H9 (cell line): ENCODE measurements around the gene HSPB8. TPM values are rescaled to one million over a fixed set of nuclear protein-coding genes. Genes with fewer than 3 reads are reported as not detected.

Experiments used
- DNase-seq: peaks from one replicate; pipeline ENCODE4 v3.0.0-alpha.2; 2017
- H2AFZ ChIP-seq: one replicate; pipeline ENCODE4 v1.6.1; 2013; ENCODE audit warnings: mild to moderate bottlenecking, low read length, control low read depth, moderate library complexity
- H2AK5ac ChIP-seq: 2 replicates; pipeline ENCODE4 v1.6.1; 2013; ENCODE audit warnings: low read length, control low read depth, mixed read lengths; ENCODE audit not compliant: insufficient read length
- H2BK120ac ChIP-seq: one replicate; pipeline ENCODE4 v1.6.1; 2013; ENCODE audit warnings: low read depth, mild to moderate bottlenecking, low read length, control low read depth, inconsistent platforms; ENCODE audit not compliant: poor library complexity, severe bottlenecking
- H2BK12ac ChIP-seq: 2 replicates; pipeline ENCODE4 v1.6.1; 2013; ENCODE audit warnings: low read length, control low read depth, mixed read lengths, low read depth; ENCODE audit not compliant: insufficient read length
- H2BK15ac ChIP-seq: 2 replicates; pipeline ENCODE4 v1.6.1; 2013; ENCODE audit warnings: low read depth, low read length, control low read depth
- H2BK20ac ChIP-seq: one replicate; pipeline ENCODE4 v1.6.1; 2013; ENCODE audit warnings: low read depth, mild to moderate bottlenecking, low read length, control low read depth, inconsistent platforms; ENCODE audit not compliant: poor library complexity, severe bottlenecking
- H2BK5ac ChIP-seq: 2 replicates; pipeline ENCODE4 v1.6.1; 2013; ENCODE audit warnings: low read length, control low read depth, mixed read lengths; ENCODE audit not compliant: insufficient read length
- H3K14ac ChIP-seq: 2 replicates; pipeline ENCODE4 v1.6.1; 2013; ENCODE audit warnings: low read length, control low read depth; ENCODE audit not compliant: insufficient read depth
- H3K18ac ChIP-seq: 2 replicates; pipeline ENCODE4 v1.6.1; 2013; ENCODE audit warnings: low read depth, mild to moderate bottlenecking, mixed read lengths, low read length, control low read depth; ENCODE audit not compliant: insufficient read length
- H3K23ac ChIP-seq: 2 replicates; pipeline ENCODE4 v1.6.1; 2013; ENCODE audit warnings: low read length, control low read depth, mixed read lengths, low read depth; ENCODE audit not compliant: insufficient read length
- H3K23me2 ChIP-seq: 2 replicates; pipeline ENCODE4 v1.6.1; 2013; ENCODE audit warnings: low read depth, mild to moderate bottlenecking, mixed read lengths, low read length, control low read depth; ENCODE audit not compliant: insufficient read length, poor library complexity, severe bottlenecking
- H3K27ac ChIP-seq: 2 replicates; pipeline ENCODE4 v1.5.1; 2013; ENCODE audit warnings: low read length, control low read depth, mixed read lengths, low read depth; ENCODE audit not compliant: insufficient read length
- H3K27me3 ChIP-seq: 2 replicates; pipeline ENCODE4 v1.6.1; 2013; ENCODE audit warnings: low read length, control low read depth, inconsistent platforms; ENCODE audit not compliant: insufficient read depth
- H3K4ac ChIP-seq: 2 replicates; pipeline ENCODE4 v1.6.1; 2013; ENCODE audit warnings: low read depth, mild to moderate bottlenecking, control low read depth, inconsistent platforms, low read length, moderate library complexity
- H3K4me1 ChIP-seq: 2 replicates; pipeline ENCODE4 v1.6.1; 2013; ENCODE audit warnings: low read length, control low read depth, inconsistent platforms; ENCODE audit not compliant: insufficient read depth
- H3K4me2 ChIP-seq: 2 replicates; pipeline ENCODE4 v1.6.1; 2013; ENCODE audit warnings: low read length, control low read depth, mixed read lengths; ENCODE audit not compliant: insufficient read length, insufficient read depth
- H3K56ac ChIP-seq: 2 replicates; pipeline ENCODE4 v1.6.1; 2013; ENCODE audit warnings: low read depth, mild to moderate bottlenecking, mixed read lengths, low read length, control low read depth; ENCODE audit not compliant: insufficient read length
- H3K79me1 ChIP-seq: 2 replicates; pipeline ENCODE4 v1.6.1; 2013; ENCODE audit warnings: low read depth, mild to moderate bottlenecking, moderate library complexity, low read length, control low read depth, inconsistent platforms; ENCODE audit not compliant: insufficient read depth, poor library complexity, severe bottlenecking
- H3K79me2 ChIP-seq: 2 replicates; pipeline ENCODE4 v1.6.1; 2013; ENCODE audit warnings: low read length, control low read depth, inconsistent platforms; ENCODE audit not compliant: insufficient read depth
- H3K9ac ChIP-seq: 2 replicates; pipeline ENCODE4 v1.6.1; 2013; ENCODE audit warnings: low read length, control low read depth, mixed read lengths; ENCODE audit not compliant: insufficient read length; ENCODE audit errors: extremely low read depth
- H3K9me3 ChIP-seq: one replicate; pipeline ENCODE4 v1.6.1; 2013; ENCODE audit warnings: low read depth, low read length, inconsistent platforms; ENCODE audit not compliant: control insufficient read depth
- H3T11ph ChIP-seq: one replicate; pipeline ENCODE4 v1.6.1; 2013; ENCODE audit warnings: mild to moderate bottlenecking, low read length, control low read depth, inconsistent platforms
- H4K20me1 ChIP-seq: one replicate; pipeline ENCODE4 v1.6.1; 2013; ENCODE audit not compliant: control insufficient read depth, insufficient read length, insufficient read depth
- H4K5ac ChIP-seq: 2 replicates; pipeline ENCODE4 v1.6.1; 2013; ENCODE audit warnings: low read depth, mild to moderate bottlenecking, mixed read lengths, low read length, control low read depth; ENCODE audit not compliant: insufficient read length
- H4K8ac ChIP-seq: replicated peaks from 2 replicates; pipeline ENCODE4 v1.6.1; 2013; ENCODE audit warnings: low read length, control low read depth, mixed read lengths, low read depth; ENCODE audit not compliant: insufficient read length
- H4K91ac ChIP-seq: 2 replicates; pipeline ENCODE4 v1.6.1; 2013; ENCODE audit warnings: low read depth, mild to moderate bottlenecking, moderate library complexity, mixed read lengths, low read length, control low read depth; ENCODE audit not compliant: insufficient read length
- H3K27ac Mint-ChIP-seq, 3 experiments: 2 replicates in 2 of 3; 3 replicates in 1 of 3; pipeline ENCODE4 v1.8.0; 2020 to 2021; ENCODE audit warnings: mixed read lengths in 3 of 3, mild to moderate bottlenecking in 1 of 3, moderate library complexity in 1 of 3
- H3K27me3 Mint-ChIP-seq: 2 replicates; pipeline ENCODE4 v1.8.0; 2021; ENCODE audit warnings: low read depth, mild to moderate bottlenecking, moderate library complexity, mixed read lengths
- H3K36me3 Mint-ChIP-seq, 3 experiments: 2 replicates in 2 of 3; 3 replicates in 1 of 3; pipeline ENCODE4 v1.8.0; 2020 to 2021; ENCODE audit warnings: low read depth in 3 of 3, mixed read lengths in 3 of 3; ENCODE audit not compliant: insufficient read depth in 1 of 3
- H3K4me1 Mint-ChIP-seq, 2 experiments: 2 replicates each; pipeline ENCODE4 v1.8.0; 2020; ENCODE audit warnings: mixed read lengths in 2 of 2
- H3K4me3 Mint-ChIP-seq, 2 experiments: 2 replicates in 1 of 2; 3 replicates in 1 of 2; pipeline ENCODE4 v1.8.0; 2020 to 2021; ENCODE audit warnings: mild to moderate bottlenecking in 2 of 2, mixed read lengths in 2 of 2, moderate library complexity in 1 of 2
- H3K9me3 Mint-ChIP-seq, 2 experiments: 2 replicates in 1 of 2; 3 replicates in 1 of 2; pipeline ENCODE4 v1.8.0; 2020; ENCODE audit warnings: mild to moderate bottlenecking in 2 of 2, mixed read lengths in 2 of 2, moderate library complexity in 1 of 2
- CTCF ChIP-seq: fragments of 200-600 bp; sonication (generic); conservative IDR thresholded peaks from 3 replicates; pipeline ENCODE4 v1.8.0; 2021; ENCODE audit warnings: antibody characterized with exemption, mild to moderate bottlenecking
- WGBS: extraction: QIAGEN DNeasy Blood & Tissue Kit; methylation state at CpG from one replicate; pipeline ENCODE4 v1.1.7; 2013; ENCODE audit warnings: missing lambda C conversion rate, low lambda C conversion rate, mixed read lengths; ENCODE audit not compliant: insufficient read length; ENCODE audit errors: extremely low coverage; 5-methylcytosine and 5-hydroxymethylcytosine counted together
- total RNA-seq: library from RNA; stranded (reverse); gene quantifications from 2 replicates; pipeline ENCODE4 v1.2.1, GENCODE V29; 2021

HSPB8 gene
- total RNA-seq, 1 experiment from 2014 or later, result 3.0 TPM

GRCh38 chr12:119204131-119204530 is 25.4 kb downstream of the HSPB8 start:
- H3T11ph ChIP-seq, result no peak overlapping the region
- H2BK5ac ChIP-seq, result no peak overlapping the region
- H3K4me3 Mint-ChIP-seq, result no peak overlapping the region
- WGBS, result no CpG with 5 or more reads among the region's 2 CpGs
- no peaks in the 10 kb centered on the region for H3K79me1 ChIP-seq
- no peak for TF ChIP-seq CTCF
- H3K36me3 Mint-ChIP-seq, result peaks cover 0 to 2% (median 0%) of the 10 kb centered on the region in 3 experiments; a peak in 1 of 7 replicates
- H2BK120ac ChIP-seq, result no peak overlapping the region
- H3K23ac ChIP-seq, result no peak overlapping the region
- no peak overlapping the region for H3K4ac ChIP-seq
- H3K4me1 Mint-ChIP-seq, result peaks cover 78 to 82% of the 10 kb centered on the region in 2 experiments
- H3K27me3 ChIP-seq, result no peaks in the 10 kb centered on the region
- H3K27me3 Mint-ChIP-seq, result no peaks in the 10 kb centered on the region
- no peak overlapping the region for H3K9ac ChIP-seq
- H3K9me3 Mint-ChIP-seq, result no peaks in the 10 kb centered on the region
- no peak overlapping the region for H2BK15ac ChIP-seq
- no peak overlapping the region for H3K56ac ChIP-seq
- H2AFZ ChIP-seq, result no peak overlapping the region
- peaks cover 11% of the 10 kb centered on the region; the same call in 1 of the 2 replicates for H3K4me1 ChIP-seq
- H3K27ac Mint-ChIP-seq, result peak overlapping the region in 1 of 3 experiments; percentile 91; a peak in 1 of 7 replicates
- H3K27ac ChIP-seq, result no peak overlapping the region
- no peak overlapping the region for H2AK5ac ChIP-seq
- H3K4me2 ChIP-seq, result no peak overlapping the region
- H4K8ac ChIP-seq, result no peak overlapping the region
- H2BK20ac ChIP-seq, result no peak overlapping the region
- no peak for DNase-seq
- H3K14ac ChIP-seq, result no peak overlapping the region
- no peak overlapping the region for H3K18ac ChIP-seq
- H2BK12ac ChIP-seq, result no peak overlapping the region
- H4K91ac ChIP-seq, result no peak overlapping the region
- no peak overlapping the region for H4K5ac ChIP-seq
- H3K23me2 ChIP-seq, result no peaks in the 10 kb centered on the region
- H3K79me2 ChIP-seq, result no peaks in the 10 kb centered on the region
- no peaks in the 10 kb centered on the region for H4K20me1 ChIP-seq
- no peaks in the 10 kb centered on the region for H3K9me3 ChIP-seq
